Stimulated activated effector memory CD8-positive, alpha-beta T cell treated with anti-CD3 and anti-CD28 coated beads, Interleukin-12 subunit alpha, Interleukin-12 subunit beta, amount 100 ng/mL, for 72 hours (primary cell): Measurements from ENCODE around the gene GAREM1.

Experiments
- ATAC-seq: fragments of 150-1000 bp; cut with Tn5 transposase; 2 replicates; pipeline ENCODE4 v1.10.0; 2021
- DNase-seq, 2 donors: peaks; one replicate each; pipeline ENCODE4 v3.0.0; 2021 to 2022; ENCODE audit warnings: low spot score in 2 of 2
- H3K27ac Mint-ChIP-seq: one replicate; pipeline ENCODE4 v1.8.0; 2022; ENCODE audit warnings: mild to moderate bottlenecking, mixed read lengths
- H3K36me3 Mint-ChIP-seq: one replicate; pipeline ENCODE4 v1.8.0; 2022; ENCODE audit warnings: mild to moderate bottlenecking, mixed read lengths
- H3K4me1 Mint-ChIP-seq: one replicate; pipeline ENCODE4 v1.8.0; 2022; ENCODE audit warnings: mixed read lengths
- H3K4me3 Mint-ChIP-seq: one replicate; pipeline ENCODE4 v1.8.0; 2022; ENCODE audit warnings: mild to moderate bottlenecking, mixed read lengths
- H3K9me3 Mint-ChIP-seq: one replicate; pipeline ENCODE4 v1.8.0; 2022; ENCODE audit warnings: mixed read lengths

GAREM1 gene

GRCh38 chr18:32270341-32270740, 200.3 kb downstream of the GAREM1 start:
- Mint-ChIP-seq H3K27ac (no peak overlapping the region), H3K36me3 (no peaks in the 10 kb centered on the region)
- ATAC-seq, result no peak

DNA sequence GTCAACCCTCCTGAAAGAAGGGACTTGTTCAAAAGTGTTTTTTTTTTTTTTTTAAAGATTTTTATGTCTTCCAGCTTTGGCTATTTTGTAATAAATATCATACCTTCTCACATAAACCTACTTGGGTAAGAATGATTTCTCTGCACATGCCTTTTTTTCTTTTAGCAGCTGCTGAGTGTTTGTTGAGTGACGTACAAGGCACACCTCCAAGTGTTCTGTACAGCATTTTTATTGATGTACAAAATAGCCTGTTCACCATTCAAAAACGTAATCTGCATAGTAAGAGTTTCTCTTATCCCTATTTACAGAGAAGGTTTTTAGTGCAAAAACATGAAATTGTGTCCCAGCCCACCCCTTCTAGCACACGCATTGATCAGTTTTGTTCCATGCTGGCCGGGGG, 203.2 kb downstream of the GAREM1 start:
- Mint-ChIP-seq H3K4me1 (no peaks in the 10 kb centered on the region), H3K4me3 (no peak overlapping the region), H3K9me3 (no peaks in the 10 kb centered on the region), H3K27ac (no peak overlapping the region), H3K36me3 (no peaks in the 10 kb centered on the region)
- DNase-seq, result no peak
- no peak for ATAC-seq

More at GRCh38 chr18:32270341-32270740, 200.3 kb downstream of the GAREM1 start:
- no peak overlapping the region for H3K4me3 Mint-ChIP-seq
- H3K4me1 Mint-ChIP-seq, result no peaks in the 10 kb centered on the region
- DNase-seq, result no peak
- H3K9me3 Mint-ChIP-seq, result no peaks in the 10 kb centered on the region

GRCh38 chr18:32264401-32264800, 206.3 kb downstream of the GAREM1 start:
- Mint-ChIP-seq H3K4me3 (no peak overlapping the region), H3K36me3 (no peaks in the 10 kb centered on the region), H3K27ac (no peak overlapping the region), H3K9me3 (no peaks in the 10 kb centered on the region), H3K4me1 (no peaks in the 10 kb centered on the region)
- DNase-seq (no peak), ATAC-seq (no peak)

GRCh38 chr18:32262092-32262491, 208.6 kb downstream of the GAREM1 start:
- no peaks in the 10 kb centered on the region for H3K9me3 Mint-ChIP-seq
- ATAC-seq (no peak), DNase-seq (no peak)
- no peak overlapping the region for H3K4me3 Mint-ChIP-seq
- no peaks in the 10 kb centered on the region for H3K36me3 Mint-ChIP-seq
- no peaks in the 10 kb centered on the region for H3K4me1 Mint-ChIP-seq
- H3K27ac Mint-ChIP-seq, result no peak overlapping the region

DNA sequence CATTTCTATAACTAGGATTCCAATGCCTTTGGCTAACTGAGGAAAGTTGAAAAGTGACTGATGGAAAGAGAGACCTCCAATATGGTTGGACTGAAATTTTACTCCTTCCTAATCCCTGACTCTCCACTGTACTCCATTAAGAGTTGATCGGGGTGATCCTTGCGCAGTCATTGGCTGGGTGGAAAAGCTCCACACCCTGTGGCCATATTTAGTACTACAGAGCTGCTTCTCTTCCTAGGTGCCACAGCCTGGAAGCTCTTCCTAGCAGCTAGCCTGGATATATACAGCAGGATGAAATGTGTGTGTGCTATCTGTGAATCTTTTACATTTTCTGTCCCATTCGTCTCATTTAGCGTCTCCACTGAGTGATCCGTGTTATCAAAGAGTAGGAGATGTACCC, 209.7 kb downstream of the GAREM1 start:
- DNase-seq (no peak), ATAC-seq (no peak)
- Mint-ChIP-seq H3K36me3 (no peaks in the 10 kb centered on the region), H3K27ac (no peak overlapping the region), H3K9me3 (no peaks in the 10 kb centered on the region), H3K4me1 (no peaks in the 10 kb centered on the region), H3K4me3 (no peak overlapping the region)

DNA sequence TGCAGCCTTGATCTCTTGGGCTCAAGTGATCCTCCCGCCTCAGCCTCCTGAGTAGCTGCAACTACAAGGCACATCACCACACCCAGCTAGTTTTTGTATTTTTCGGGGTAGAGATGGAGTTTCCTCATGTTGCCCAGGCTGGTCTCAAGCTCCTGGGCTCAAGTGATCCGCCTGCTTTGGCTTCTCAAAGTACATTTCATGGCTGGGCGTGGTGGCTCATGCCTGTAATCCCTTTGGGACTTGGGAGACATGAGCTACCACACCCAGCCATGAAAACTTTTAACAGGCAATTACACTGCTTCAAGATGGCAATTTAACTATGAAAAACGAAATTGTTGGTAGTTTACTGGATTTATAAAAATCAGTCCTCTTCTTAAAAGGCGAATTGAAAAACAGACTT, 211.1 kb downstream of the GAREM1 start:
- Mint-ChIP-seq H3K4me1 (no peaks in the 10 kb centered on the region), H3K27ac (no peak overlapping the region), H3K9me3 (no peaks in the 10 kb centered on the region), H3K4me3 (no peak overlapping the region), H3K36me3 (no peaks in the 10 kb centered on the region)
- DNase-seq, result no peak
- ATAC-seq, result no peak

DNA sequence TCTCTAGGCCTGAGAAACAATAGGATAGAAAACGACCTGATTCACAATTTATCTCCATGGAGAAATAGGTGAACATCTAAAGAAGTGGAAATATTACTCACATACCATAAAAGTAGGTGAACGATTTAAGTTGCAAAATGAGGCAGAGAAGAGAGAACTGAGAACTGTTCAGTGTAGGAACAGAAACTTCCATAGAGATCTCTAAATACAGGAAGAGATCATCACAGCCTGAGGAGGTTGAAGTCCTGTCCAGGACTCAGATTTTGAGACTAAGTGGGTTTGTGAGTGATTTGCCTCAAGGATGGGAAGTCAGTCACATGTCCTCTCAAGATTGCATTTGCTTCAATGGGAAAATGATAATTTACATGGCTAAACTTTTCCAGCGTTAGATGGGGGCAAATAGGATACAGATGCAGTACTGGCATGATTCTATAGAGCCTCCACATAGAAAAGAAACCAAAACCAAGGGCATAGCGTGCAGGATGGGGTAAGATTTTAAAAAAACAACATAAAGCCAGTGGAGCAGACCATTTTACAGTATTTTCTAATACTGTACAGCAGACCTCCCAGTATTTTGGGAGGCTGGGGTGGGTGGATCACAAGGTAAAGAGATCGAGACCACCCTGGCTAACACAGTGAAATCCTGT, 212.0 kb downstream of the GAREM1 start:
- Mint-ChIP-seq H3K9me3 (no peaks in the 10 kb centered on the region), H3K4me3 (no peak overlapping the region), H3K27ac (no peak overlapping the region), H3K4me1 (no peaks in the 10 kb centered on the region), H3K36me3 (no peaks in the 10 kb centered on the region)
- no peak for ATAC-seq
- DNase-seq, result no peak

GRCh38 chr18:32258148-32258547, 212.5 kb downstream of the GAREM1 start:
- no peak for ATAC-seq
- no peaks in the 10 kb centered on the region for H3K9me3 Mint-ChIP-seq
- no peak overlapping the region for H3K27ac Mint-ChIP-seq
- DNase-seq, result no peak
- no peak overlapping the region for H3K4me3 Mint-ChIP-seq
- H3K36me3 Mint-ChIP-seq, result no peaks in the 10 kb centered on the region
- H3K4me1 Mint-ChIP-seq, result no peaks in the 10 kb centered on the region

- no peaks in the 10 kb centered on the region for H3K9me3 Mint-ChIP-seq
- no peak for DNase-seq
- no peak overlapping the region for H3K4me3 Mint-ChIP-seq
- H3K27ac Mint-ChIP-seq, result no peak overlapping the region
- no peaks in the 10 kb centered on the region for H3K4me1 Mint-ChIP-seq
- H3K36me3 Mint-ChIP-seq, result no peaks in the 10 kb centered on the region
- ATAC-seq, result no peak
Measured at GRCh38 chr18:32257084-32257785, 213.4 kb downstream of the GAREM1 start.

DNA sequence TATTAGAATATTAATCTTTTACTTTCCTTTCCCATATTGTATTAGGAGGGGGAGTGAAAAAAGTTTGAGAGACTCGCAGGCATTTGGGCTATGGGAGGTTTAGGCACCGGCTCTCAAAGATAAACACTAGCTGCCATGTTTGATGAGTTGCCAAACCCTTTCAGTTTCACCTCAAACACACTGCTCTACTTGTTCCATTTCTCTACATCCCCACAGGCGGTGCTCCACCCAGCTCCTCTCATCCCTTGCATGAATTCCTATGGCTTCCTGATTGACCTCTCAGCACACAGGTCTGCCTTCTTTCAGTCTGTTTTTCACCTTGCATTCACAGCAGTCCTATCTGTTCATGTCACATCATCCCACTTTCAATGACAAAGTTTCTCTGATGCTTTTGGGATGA, 215.1 kb downstream of the GAREM1 start:
- Mint-ChIP-seq H3K9me3 (no peaks in the 10 kb centered on the region), H3K36me3 (no peaks in the 10 kb centered on the region), H3K4me3 (no peak overlapping the region), H3K27ac (no peak overlapping the region), H3K4me1 (no peaks in the 10 kb centered on the region)
- DNase-seq, result no peak
- no peak for ATAC-seq

DNA sequence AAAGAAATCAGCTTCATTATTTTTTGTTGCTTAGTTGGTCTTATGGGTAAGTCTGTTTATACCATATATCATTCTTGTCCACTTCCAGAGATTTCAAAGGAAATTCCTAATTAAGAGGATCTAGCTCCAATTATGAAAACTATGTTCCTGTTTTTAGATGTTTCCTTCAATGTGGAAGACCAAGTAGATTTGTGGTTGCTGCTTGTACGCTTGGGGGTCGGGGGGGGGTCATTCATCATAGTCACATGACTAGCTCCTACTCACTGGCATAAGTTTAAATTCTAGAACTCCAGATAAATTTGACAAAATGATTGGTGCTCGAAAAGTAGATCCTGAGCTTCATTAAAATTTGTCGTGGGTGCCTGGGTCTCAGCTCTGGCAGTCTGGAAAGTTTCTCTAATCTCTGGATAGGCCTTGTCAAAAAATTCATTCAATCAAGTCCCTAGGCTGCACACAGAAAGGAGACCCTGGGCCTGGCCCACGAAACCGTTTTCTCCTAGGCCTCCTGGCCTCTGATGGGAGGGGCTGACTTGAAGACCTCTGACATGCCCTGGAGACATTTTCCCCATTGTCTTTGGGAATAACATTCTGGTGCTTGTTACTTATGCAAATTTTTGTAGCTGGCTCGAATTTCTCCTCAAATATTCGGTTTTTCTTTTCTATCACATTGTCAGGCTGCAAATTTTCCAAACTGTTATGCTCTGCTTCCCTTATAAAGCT, 218.4 kb downstream of the GAREM1 start:
- Mint-ChIP-seq H3K27ac (no peak overlapping the region), H3K4me3 (no peak overlapping the region), H3K4me1 (no peaks in the 10 kb centered on the region), H3K9me3 (no peaks in the 10 kb centered on the region), H3K36me3 (no peaks in the 10 kb centered on the region)
- DNase-seq (no peak), ATAC-seq (no peak)

DNA sequence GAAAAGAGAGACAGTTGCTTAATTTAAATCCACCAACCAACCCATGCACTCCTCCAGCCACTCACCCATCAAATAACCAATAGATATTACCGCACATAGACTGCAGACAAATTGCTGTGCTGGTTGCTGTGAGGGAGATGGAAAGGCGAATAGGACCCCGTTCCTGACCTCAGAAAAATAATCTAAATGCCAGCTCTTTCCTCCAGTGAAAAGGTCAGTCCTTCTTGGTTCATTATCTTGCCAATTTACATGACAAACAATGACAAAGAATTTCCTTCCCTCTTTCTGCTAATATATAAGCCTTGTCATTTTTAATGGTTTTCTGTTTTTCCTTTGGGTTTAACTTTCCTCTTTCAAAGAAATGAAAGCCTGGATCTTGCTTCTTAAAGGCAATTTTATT, 219.2 kb downstream of the GAREM1 start:
- DNase-seq (no peak), ATAC-seq (no peak)
- Mint-ChIP-seq H3K4me1 (no peaks in the 10 kb centered on the region), H3K27ac (no peak overlapping the region), H3K9me3 (no peaks in the 10 kb centered on the region), H3K4me3 (no peak overlapping the region), H3K36me3 (no peaks in the 10 kb centered on the region)

- Mint-ChIP-seq H3K4me3 (no peak overlapping the region), H3K4me1 (no peaks in the 10 kb centered on the region), H3K27ac (no peak overlapping the region), H3K9me3 (no peaks in the 10 kb centered on the region), H3K36me3 (no peaks in the 10 kb centered on the region)
- ATAC-seq (no peak), DNase-seq (no peak)
Measured at GRCh38 chr18:32249147-32249929, 221.3 kb downstream of the GAREM1 start.

GRCh38 chr18:32244881-32245280, 225.8 kb downstream of the GAREM1 start:
- H3K4me3 Mint-ChIP-seq, result no peak overlapping the region
- H3K9me3 Mint-ChIP-seq, result no peaks in the 10 kb centered on the region

GRCh38 chr18:32243358-32243757, 227.3 kb downstream of the GAREM1 start:
- H3K9me3 Mint-ChIP-seq, result no peaks in the 10 kb centered on the region
- no peak for ATAC-seq
- no peak overlapping the region for H3K27ac Mint-ChIP-seq
- DNase-seq, result no peak
- H3K4me3 Mint-ChIP-seq, result no peak overlapping the region
- H3K36me3 Mint-ChIP-seq, result no peaks in the 10 kb centered on the region
- H3K4me1 Mint-ChIP-seq, result no peaks in the 10 kb centered on the region

More at GRCh38 chr18:32244881-32245280, 225.8 kb downstream of the GAREM1 start:
- no peaks in the 10 kb centered on the region for H3K4me1 Mint-ChIP-seq
- no peak for DNase-seq
- no peaks in the 10 kb centered on the region for H3K36me3 Mint-ChIP-seq
- H3K27ac Mint-ChIP-seq, result no peak overlapping the region
- ATAC-seq, result no peak
